Keratinocyte (primary cell): ENCODE measurements around the gene KSR2. TPM values are rescaled to one million over a fixed set of nuclear protein-coding genes. Genes with fewer than 3 reads are reported as not detected.

Experiments
- DNase-seq: peaks from one replicate; pipeline ENCODE4 v3.0.0-alpha.2; 2011; ENCODE audit warnings: low read depth, missing footprints, low spot score
- FAIRE-seq: peaks from 2 replicates; lab custom pipeline; 2011; peaks lifted over from hg19 to GRCh38; lab: Jason Lieb, UNC
- H2AFZ ChIP-seq: 2 replicates; pipeline ENCODE4 v1.6.0; 2012; ENCODE audit warnings: low read length, control low read depth, inconsistent platforms; ENCODE audit not compliant: control insufficient read depth
- H3K27ac ChIP-seq: 2 replicates; pipeline ENCODE4 v1.5.1; 2011; ENCODE audit warnings: low read length; ENCODE audit not compliant: control insufficient read depth, insufficient read depth
- H3K27me3 ChIP-seq: 3 replicates; pipeline ENCODE4 v1.6.0; 2011; ENCODE audit warnings: low read length; ENCODE audit not compliant: control insufficient read depth, insufficient read depth; ENCODE audit errors: extremely low read depth
- H3K36me3 ChIP-seq, 2 experiments: 2 replicates in 1 of 2; 3 replicates in 1 of 2; pipeline ENCODE4 v1.5.1; 2011; ENCODE audit warnings: low read length in 2 of 2, mild to moderate bottlenecking in 1 of 2; ENCODE audit not compliant: control insufficient read depth in 2 of 2, insufficient read depth in 2 of 2; ENCODE audit errors: extremely low read depth in 1 of 2
- H3K4me1 ChIP-seq: 3 replicates; pipeline ENCODE4 v1.5.1; 2011; ENCODE audit warnings: low read length; ENCODE audit not compliant: control insufficient read depth, insufficient read depth; ENCODE audit errors: extremely low read depth
- H3K4me2 ChIP-seq: 3 replicates; pipeline ENCODE4 v1.6.0; 2011; ENCODE audit warnings: low read depth, low read length; ENCODE audit not compliant: control insufficient read depth, insufficient read depth; ENCODE audit errors: extremely low read depth
- H3K4me3 ChIP-seq, 3 experiments: fragments of 200-600 bp in 1 of 3; sonication (generic) in 1 of 3; 2 replicates in 2 of 3; 3 replicates in 1 of 3; pipeline ENCODE4 v1.5.1; 2011 to 2016; ENCODE audit warnings: low read length in 3 of 3, mild to moderate bottlenecking in 3 of 3, control low read depth in 2 of 3, inconsistent platforms in 1 of 3, low read depth in 1 of 3, mixed read lengths in 1 of 3, mixed run types in 1 of 3, moderate library complexity in 1 of 3; ENCODE audit not compliant: control insufficient read depth in 2 of 3, insufficient read depth in 2 of 3; ENCODE audit errors: extremely low read depth in 1 of 3
- H3K79me2 ChIP-seq: 2 replicates; pipeline ENCODE4 v1.6.0; 2012; ENCODE audit warnings: low read length; ENCODE audit not compliant: control insufficient read depth, insufficient read depth
- H3K9ac ChIP-seq: 3 replicates; pipeline ENCODE4 v1.6.0; 2011; ENCODE audit warnings: low read length; ENCODE audit not compliant: control insufficient read depth, insufficient read depth; ENCODE audit errors: extremely low read depth
- H3K9me1 ChIP-seq: 3 replicates; pipeline ENCODE4 v1.6.0; 2011; ENCODE audit warnings: low read length; ENCODE audit not compliant: control insufficient read depth, insufficient read depth; ENCODE audit errors: extremely low read depth
- H3K9me3 ChIP-seq: 2 replicates; pipeline ENCODE4 v1.5.1; 2012; ENCODE audit warnings: low read depth, low read length; ENCODE audit not compliant: control insufficient read depth
- H4K20me1 ChIP-seq: 3 replicates; pipeline ENCODE4 v1.6.0; 2011; ENCODE audit warnings: low read length; ENCODE audit not compliant: control insufficient read depth, insufficient read depth; ENCODE audit errors: extremely low read depth
- EZH2 ChIP-seq: IDR thresholded peaks from one replicate; pipeline ENCODE4 v1.6.1; 2012; ENCODE audit warnings: inconsistent platforms, mild to moderate bottlenecking, low read length, moderate library complexity
- dilution Hi-C: fragments of 300-500 bp; cut with MboI; formaldehyde crosslinking; loops from one replicate; pipeline ENCODE4 v1.7.0; 2020; ENCODE audit warnings: low sequenced_read_pairs; ENCODE audit not compliant: extremely low pct_ligation_motif_present
- polyA plus RNA-seq, 5 experiments: library from polyadenylated mRNA; depleted of rRNA in 3 of 5; stranded (reverse) in 3 of 5; stranded (forward) in 1 of 5; unstranded in 1 of 5; fragments of >200 nt; gene quantifications; 1 replicate in 1 of 5; 2 replicates in 3 of 5; 3 replicates in 1 of 5; pipeline versions ENCODE4 v1.2.1 to v1.2.3, GENCODE V29; 2011 to 2012; ENCODE audit warnings: missing spikeins in 2 of 5, low read depth in 1 of 5, low replicate concordance in 1 of 5
- TF ChIP-seq, protein P1 (sequence below), 3 experiments: IDR thresholded peaks in 1 of 3; conservative IDR thresholded peaks in 1 of 3; optimal IDR thresholded peaks in 1 of 3; 2 replicates in 2 of 3; 3 replicates in 1 of 3; pipeline versions ENCODE3 to v1.5.1; 2011; ENCODE audit warnings: low read length in 3 of 3, mild to moderate bottlenecking in 3 of 3, moderate library complexity in 2 of 3, control low read depth in 1 of 3, inconsistent platforms in 1 of 3; ENCODE audit not compliant: insufficient read depth in 2 of 3; ENCODE audit errors: extremely low read depth in 1 of 3

The KSR2 gene
- polyA plus RNA-seq, 1 donor (not counting 4 experiments of a cell fraction or from before 2014, with no cell fraction given), result 0.01 TPM

DNA sequence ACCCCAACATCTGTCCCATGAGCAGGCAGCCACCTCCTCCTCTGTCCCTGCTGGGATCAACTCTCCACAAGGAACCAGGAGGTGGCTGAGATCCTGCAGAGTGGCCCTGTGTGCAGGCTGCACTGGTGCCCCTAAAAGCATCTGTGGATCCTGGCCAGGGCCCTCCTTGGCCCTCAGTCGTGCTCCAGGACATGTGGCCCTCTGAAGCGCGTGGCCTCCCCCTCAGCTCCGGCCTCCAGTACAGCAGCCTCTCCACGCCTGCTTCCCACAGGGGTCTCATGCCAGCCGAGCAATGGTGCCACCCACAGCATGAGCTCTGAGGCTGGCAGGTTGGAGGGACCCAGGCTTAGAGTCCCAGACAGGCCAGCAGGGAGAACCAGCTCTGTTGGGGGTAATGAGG, 530.0 kb downstream of the KSR2 start:
- FAIRE-seq (no peak), DNase-seq (no peak)
- Histone ChIP-seq H3K4me2 (no peak overlapping the region), H3K9me3 (no peaks in the 10 kb centered on the region), H3K4me1 (no peaks in the 10 kb centered on the region), H3K9me1 (no peaks in the 10 kb centered on the region), H2AFZ (no peak overlapping the region), H4K20me1 (no peaks in the 10 kb centered on the region), H3K79me2 (no peaks in the 10 kb centered on the region), H3K27ac (no peak overlapping the region), H3K36me3 (no peaks in the 10 kb centered on the region), H3K9ac (no peak overlapping the region), H3K4me3 (no peak overlapping the region), H3K27me3 (no peaks in the 10 kb centered on the region)
- no peak for TF ChIP-seq EZH2
- TF ChIP-seq, protein P1, sequence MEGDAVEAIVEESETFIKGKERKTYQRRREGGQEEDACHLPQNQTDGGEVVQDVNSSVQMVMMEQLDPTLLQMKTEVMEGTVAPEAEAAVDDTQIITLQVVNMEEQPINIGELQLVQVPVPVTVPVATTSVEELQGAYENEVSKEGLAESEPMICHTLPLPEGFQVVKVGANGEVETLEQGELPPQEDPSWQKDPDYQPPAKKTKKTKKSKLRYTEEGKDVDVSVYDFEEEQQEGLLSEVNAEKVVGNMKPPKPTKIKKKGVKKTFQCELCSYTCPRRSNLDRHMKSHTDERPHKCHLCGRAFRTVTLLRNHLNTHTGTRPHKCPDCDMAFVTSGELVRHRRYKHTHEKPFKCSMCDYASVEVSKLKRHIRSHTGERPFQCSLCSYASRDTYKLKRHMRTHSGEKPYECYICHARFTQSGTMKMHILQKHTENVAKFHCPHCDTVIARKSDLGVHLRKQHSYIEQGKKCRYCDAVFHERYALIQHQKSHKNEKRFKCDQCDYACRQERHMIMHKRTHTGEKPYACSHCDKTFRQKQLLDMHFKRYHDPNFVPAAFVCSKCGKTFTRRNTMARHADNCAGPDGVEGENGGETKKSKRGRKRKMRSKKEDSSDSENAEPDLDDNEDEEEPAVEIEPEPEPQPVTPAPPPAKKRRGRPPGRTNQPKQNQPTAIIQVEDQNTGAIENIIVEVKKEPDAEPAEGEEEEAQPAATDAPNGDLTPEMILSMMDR (optimal IDR thresholded peaks at IDR 0.05 in 1 of 3, IDR thresholded peaks at IDR 0.05 in 1 of 3, conservative IDR thresholded peaks at IDR 0.05 in 1 of 3; ENCODE audit: extremely low read depth in 1 of 3, insufficient read depth in 2 of 3, low read length in 3 of 3), result no peak
- dilution Hi-C loops, result no loop called here

DNA sequence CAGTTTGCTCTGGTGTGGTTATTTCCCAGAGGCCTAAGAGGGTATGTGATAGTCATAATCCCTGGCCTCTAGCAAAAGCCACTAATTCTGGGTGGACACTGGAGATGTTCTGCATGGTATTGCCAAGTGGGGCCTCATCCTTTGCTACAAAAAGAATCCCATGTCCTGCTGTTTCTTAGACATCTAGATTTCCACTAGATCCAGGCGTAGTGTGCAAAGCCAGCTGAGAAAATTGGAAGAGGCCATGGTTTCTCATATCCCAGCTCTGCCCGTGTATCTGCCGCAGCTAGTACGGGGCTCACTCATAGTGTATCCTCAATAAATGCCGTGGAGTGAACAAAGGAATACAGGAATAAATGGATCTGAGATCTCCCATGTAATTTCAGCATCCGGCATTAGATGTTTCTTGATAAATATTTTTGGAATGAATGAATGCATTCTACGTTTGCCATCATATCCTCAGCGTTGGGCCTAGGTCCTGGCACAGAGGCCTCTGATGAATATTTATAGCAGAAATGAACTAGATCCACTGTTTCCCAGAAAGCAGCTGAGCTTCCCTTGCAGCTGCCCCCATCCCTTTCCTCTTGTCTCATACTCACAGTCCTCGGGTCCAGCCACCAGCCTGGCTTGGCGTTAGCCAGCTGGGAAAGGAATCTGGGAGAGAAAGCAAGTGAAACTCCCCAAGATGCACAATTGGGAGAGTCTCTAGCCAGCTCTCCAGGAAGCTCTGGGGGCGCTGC, 531.1 kb downstream of the KSR2 start:
- Histone ChIP-seq H3K79me2 (no peaks in the 10 kb centered on the region), H3K27ac (no peak overlapping the region), H3K9ac (no peak overlapping the region), H3K4me2 (no peak overlapping the region), H3K4me3 (no peak overlapping the region), H3K27me3 (no peaks in the 10 kb centered on the region), H3K9me1 (no peaks in the 10 kb centered on the region), H3K9me3 (no peaks in the 10 kb centered on the region), H3K36me3 (no peaks in the 10 kb centered on the region), H4K20me1 (no peaks in the 10 kb centered on the region), H2AFZ (no peak overlapping the region), H3K4me1 (no peaks in the 10 kb centered on the region)
- FAIRE-seq (no peak), DNase-seq (no peak)
- TF ChIP-seq, protein P1 (optimal IDR thresholded peaks at IDR 0.05 in 1 of 3, IDR thresholded peaks at IDR 0.05 in 1 of 3, conservative IDR thresholded peaks at IDR 0.05 in 1 of 3; ENCODE audit: extremely low read depth in 1 of 3, insufficient read depth in 2 of 3, low read length in 3 of 3), result no peak
- no peak for TF ChIP-seq EZH2
- dilution Hi-C loops, result no loop called here
